COLO668 (cell line): Measurements from ENCODE around the gene SLC9A9.

Source experiments
- DNase-seq: peaks from one replicate; lab custom pipeline; 2025; ENCODE audit not compliant: unreplicated experiment; lab: John Stamatoyannopoulos, UW

The SLC9A9 gene

DNA sequence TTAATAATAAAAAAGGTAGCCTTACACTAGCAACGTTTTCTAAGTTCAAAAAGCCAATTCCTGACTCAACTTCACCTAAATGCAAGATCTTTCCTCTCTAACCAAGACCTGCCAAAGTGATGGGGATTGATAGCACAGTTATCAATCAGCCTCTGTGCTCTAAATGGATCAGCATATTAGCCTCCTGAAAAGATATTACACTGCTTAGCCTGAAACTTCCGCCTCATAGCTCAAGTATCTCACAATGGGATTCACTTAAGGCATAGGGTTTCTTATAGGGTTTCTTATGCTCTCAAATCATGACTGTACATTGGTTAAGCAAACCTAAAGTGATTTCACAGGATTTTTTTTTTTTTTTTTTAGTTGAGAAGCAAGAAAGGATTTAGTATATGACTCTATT lies 436 bp upstream of the SLC9A9 start:
- DNase-seq = no peak

DNA sequence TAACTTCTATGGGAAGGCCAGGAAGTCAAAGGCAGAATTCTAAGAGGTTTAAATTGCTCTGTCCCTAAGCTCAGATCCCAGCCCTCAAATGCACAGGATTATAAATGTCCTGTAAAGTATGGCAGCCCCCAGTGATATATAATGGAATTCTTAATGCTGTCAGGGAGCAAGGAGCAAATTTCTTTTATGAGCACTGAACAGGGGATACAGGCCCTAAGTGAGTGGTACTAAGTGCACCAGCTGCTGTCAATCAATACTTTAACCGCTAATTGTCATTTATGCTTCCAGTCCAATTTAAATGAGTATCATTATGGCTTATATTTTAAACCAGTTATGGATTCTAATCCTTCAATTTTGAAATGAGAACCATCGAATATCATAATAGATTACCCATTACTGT lies 4.7 kb downstream of the SLC9A9 start:
- DNase-seq = no peak

DNA sequence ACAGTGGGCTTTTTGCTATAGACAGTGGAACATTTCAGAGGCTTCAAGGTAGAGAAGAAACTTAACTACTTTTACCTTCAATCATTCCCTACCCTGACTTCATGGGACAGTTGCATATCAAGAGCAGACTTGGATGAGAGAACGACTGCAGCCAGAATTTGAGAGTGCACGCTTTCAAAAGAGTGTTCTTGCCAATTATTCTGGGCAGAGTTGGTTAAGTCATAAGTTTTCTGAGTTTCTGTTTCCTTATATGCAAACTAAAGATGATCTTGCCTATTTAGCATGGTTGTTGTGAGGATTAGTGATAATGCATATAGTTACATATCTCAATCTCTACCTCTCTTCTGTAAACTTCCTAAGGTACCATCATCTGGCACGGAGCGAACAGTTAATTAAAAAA lies 7.6 kb downstream of the SLC9A9 start:
- DNase-seq = no peak

DNA sequence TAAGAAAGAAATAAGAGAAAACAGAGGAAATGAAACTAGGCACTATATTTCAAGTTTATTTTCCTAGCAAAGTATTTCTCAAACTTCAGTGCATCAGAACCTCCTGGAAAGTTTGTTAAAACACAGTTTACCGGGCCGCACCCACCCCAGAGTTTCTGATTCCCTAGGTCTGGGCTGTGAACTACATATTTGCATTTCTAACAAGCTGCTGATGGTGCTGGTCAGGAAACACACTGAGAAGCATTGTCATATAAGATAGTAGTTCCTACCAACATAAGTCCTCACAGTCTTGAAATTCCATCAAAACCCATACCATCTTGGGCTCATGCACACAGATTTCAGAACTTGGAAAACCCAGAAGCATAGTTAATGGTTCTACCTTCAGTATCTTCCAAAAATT lies 8.3 kb downstream of the SLC9A9 start:
- DNase-seq = no peak

DNA sequence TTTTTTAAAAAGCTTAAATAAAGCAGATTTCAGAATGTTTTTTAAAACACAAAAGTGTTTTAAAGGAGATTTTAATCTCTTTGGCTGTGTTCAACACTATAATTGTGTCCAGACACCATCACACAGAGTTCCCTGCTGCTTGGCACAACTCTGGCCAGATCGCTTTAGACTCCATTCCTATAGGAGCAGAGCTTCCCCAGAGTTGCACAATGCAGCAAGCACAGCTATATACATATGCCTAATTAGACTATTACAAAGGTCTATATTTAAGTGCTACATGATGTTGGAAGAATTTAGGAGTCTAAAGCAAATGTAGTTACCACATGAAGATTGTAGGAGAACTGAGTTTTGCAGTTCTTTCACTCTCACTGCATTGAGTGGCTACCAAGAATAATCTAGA lies 11.2 kb downstream of the SLC9A9 start:
- no peak for DNase-seq

DNA sequence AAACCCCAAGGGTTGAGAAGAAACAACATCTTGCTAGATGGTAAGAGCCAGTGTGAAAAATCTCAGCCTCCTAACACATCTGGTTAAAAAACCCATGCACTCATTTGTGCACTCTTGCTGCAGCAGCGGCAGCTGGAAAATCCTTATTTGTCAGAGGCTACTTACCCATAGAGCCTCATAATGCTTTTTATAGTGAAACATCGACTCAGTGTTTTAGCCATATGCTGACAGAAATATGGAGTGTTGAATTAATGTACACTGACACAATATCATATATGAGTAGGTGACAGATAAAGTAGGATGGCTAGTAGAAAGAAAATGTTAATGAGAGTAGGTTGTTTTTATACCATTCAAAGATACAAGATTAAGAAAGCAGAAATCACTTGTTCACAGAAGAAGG lies 13.0 kb downstream of the SLC9A9 start:
- no peak for DNase-seq

DNA sequence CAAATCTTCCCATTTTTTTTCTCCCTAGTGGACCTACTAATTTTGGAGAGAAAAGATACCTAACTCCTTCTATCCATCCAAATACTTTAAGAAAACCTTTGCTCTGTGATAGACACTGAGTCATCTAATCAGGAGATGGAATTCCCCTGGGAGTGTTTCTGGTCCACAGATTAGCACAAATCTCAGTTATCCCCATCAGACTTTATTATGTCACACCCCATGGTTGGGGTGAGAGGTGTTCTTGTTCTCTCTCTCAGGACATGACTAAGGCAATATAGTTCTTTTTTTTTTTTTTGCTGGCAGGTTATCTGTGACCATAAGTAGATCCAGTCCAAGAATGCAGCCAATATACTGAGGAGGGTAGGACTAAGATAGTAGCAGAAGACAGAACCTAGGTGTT lies 15.8 kb downstream of the SLC9A9 start:
- DNase-seq = no peak

DNA sequence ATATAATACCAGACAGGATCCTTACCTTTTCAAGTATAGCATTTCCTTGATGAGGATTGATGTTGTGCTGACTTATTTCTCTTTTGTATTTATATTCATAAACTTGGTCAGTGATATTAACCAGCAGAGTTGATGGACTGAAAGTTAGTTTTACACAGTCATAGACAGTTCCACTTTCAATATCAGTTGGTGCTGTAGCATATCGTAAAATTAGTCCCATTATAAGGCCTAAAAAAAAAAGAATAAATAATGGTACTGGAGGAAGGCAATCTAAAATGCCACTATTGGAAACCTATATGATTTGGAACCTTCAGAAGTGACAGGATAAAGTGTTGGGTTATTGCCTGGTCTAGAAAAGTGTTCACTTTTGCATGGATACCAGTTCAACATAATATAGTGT lies 16.3 kb downstream of the SLC9A9 start:
- DNase-seq = no peak

DNA sequence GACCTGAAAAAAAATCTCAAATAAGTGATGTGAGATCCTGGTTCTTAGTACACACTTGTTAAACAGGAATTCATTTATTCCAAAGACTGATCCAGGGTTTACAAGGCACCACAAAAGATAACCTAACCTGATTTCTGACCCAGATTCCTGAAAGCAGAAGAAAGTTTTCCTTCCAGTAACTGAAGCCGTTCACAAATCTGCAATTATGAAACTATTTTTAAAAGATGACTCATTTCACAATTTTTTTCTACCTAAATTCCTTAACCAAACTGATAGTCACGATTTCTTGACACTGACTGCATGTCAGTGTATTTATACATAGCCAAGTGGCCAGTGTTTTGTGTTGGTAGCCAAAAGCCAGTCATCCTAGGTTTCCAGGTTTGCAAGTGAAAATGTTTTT lies 17.1 kb downstream of the SLC9A9 start:
- no peak for DNase-seq

DNA sequence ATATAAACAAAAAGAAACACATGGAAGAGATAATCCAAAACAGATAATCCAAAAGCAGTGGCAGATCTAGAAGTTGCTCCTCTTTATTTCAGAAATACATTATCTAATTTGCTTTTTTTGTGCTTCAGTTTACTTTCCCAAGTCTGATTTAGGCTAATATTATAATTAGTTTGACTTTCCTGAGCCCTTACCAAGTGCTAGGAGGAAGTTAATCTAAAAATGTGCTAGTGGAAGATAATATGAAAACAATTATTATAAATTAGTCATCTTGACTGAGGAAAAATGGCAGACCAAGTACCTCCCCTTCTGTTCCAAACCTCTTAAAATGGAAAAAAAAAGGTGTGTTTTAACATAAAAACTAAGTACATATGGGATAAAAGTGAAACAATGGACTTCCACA lies 17.5 kb downstream of the SLC9A9 start:
- no peak for DNase-seq

DNA sequence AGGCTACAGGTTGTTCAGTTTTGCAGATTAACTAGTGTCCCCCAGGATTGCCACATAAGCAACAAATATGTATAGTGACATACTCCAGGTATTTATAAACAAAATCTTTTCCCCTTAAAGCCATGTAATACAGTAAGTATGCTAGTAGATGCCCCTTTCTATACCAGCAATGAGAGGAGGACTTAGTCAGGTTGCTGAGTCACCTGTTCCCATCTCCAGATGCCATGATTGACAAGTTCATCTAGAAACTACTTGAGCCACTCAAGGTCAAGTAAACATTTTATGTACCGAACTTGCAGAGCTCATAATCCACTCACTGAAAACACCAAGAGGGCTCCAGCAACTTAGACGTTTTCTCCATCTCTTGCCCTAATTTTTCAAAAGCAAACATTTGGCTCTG lies 18.2 kb downstream of the SLC9A9 start:
- DNase-seq = no peak

DNA sequence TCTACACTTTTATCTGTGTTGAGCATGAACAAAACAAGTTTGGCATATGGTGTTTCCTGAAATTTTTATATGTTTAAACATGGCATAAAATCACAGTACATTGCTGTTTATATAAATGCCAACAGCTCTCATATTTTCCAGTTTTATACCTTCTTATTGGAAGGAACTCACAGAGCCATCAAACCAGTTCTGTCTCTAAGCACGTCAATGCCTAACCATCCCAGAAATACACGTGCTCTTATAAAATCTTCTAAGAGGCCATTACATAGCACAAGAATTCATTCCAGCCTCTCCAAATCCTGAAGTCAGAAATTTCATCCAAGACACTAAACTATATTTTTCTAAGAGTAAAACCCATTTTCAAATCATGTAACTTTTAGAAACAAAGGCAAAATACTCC lies 20.8 kb downstream of the SLC9A9 start:
- no peak for DNase-seq

DNA sequence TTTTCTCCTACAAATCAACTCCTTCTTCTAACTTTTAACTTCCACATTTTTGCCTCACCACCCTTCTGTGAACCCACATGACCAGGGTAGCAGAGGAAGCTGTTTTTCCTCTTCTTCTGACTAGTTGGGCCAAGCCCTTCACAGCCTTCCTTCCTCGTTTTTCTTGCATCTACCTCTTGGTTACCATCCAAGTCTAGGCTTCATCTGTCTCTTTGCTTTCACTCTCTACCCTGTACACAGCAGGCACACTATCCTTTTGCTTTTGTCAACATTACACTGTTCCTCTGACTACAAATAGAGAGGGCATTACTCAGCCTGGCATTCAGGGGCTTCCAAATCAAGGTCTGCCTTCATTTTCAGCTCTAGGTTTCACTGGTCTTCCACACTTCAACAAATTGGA lies 22.0 kb downstream of the SLC9A9 start:
- no peak for DNase-seq

DNA sequence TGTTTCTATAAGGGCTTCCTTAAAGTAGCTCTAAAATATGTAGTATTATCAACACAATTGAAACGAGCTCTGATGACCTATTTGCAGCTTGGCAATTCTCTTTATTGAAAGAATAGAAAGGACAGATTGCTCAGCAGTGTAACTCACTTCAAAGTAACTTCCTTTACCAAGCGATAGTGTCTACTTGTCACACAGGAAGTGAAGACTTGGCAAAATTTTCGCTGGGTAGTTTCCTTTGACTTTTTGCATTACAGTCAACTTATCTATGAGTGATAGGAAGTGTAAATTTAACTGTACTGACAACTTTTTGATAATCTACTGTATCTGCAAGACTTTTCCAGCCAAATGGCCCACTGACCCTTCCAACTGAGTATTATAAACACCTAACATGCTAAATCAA lies 22.8 kb downstream of the SLC9A9 start:
- DNase-seq = no peak

DNA sequence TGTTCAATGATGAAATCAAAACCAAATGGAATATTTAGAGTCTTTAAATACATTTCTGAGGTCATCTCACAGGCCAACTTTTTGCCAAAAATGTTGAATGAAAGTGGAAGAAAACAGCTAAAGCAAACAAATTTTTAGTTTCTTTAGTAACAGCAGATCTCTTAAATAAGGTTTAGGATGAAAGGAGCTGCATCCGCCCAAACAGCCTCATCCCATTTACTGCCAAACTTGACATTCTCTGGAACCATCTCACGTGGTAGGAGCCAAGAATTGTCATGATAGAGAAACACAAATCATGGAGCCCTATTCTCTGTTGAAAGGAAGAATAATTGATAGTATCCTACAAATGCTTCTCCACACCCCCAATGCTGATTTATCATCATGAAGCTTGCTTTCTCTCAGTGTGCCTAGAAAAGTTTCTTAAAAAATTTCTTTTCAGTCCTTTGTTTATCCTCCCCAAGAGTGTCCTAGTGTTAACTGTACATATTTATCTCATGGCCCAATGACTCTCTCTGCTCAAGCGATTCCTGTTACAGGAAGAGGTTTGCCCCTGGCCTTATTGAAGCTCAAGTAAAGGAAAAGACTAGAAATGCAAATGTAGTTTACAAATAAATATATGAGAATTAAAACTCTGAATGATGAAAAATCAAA lies 23.4 kb downstream of the SLC9A9 start:
- no peak for DNase-seq

DNA sequence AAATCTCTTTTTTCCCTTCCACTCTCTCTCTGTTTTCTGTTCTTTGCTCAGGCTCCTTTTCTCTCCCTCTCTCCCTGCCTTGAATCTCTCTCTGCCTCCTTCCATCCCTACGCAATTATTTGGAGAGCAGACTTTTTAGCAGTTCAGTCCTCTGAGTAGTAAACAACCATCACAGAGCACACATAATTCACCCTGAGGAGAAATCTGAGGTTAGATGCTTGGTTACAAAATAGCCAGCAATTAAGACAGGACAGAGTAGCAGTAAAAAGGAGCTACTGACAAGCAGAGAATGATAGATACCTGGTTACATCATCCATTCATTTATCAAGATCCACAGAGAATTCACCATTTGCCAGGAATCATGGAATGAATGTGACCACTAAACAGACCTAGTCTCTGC lies 25.5 kb downstream of the SLC9A9 start:
- no peak for DNase-seq

DNA sequence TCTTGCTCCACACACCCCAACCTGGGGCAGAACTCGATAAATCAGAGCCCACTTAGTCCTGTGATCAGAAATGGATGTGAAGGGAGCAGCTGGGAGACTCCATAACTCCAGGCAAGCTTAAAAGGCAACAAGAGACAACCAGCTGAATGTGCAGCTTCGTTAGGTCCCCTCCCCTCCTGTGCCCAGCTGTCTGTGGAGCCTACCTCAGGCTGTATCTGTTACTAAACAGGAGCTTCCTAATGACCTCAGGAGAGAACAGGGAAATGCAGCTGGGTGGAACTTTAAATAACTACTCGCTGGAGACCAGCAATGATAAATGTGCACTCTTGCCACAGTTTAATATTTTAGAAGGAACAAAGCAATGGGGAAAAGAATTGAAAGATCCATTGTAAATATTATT lies 25.9 kb downstream of the SLC9A9 start:
- no peak for DNase-seq

DNA sequence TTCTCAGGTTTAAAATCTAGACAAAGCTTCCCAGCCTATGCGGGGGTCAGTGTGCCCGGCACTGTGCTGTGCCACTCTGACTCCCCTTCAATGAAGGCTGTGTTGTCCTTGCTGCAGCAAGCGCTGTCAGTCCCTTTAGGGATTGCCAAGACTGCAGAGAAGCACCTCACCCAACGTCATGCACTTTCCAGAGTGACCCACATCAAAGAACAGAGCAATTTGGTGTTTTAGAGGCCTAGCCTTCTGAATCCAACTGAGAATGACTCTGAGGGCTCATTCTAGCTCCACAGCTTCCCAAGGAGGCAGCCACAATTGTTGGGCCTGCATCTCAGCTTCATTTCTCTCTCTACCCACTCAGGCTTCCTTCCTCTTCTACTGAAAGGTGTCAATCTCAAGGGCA lies 26.4 kb downstream of the SLC9A9 start:
- DNase-seq = no peak

DNA sequence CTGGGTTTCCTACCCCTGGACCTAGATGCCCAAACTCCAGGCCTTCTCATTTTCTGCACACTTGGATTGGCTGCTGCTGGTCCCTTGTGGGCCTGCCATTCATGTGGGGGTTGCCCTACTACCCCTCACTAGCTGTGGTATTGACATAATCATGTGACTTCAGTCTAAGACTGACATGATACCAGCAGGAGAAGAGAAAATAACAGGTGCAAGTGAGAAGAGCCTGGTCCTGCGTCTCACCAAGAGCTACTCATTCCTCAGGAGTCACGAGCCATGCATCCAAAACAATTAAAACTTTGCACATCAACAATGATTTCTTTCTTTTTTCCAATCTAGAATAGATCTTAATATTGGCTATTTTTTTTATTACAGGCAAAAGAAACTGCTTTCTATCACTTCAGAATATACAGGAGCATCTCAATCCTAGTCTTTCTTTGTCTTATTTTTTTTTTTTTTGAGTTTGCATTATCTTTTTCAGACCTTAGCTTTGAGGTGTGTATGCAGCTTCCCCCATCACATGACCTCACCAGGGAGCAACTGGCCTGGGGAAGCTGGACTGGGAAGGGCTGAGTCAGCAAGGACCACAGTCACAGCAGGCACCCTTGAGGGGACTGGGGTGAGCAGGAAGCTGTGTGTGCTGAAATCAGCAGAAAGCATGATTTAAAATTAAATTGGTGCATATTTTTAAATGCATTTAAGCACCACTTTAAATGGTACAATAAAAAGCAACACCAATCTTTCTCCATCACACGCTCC lies 27.6 kb downstream of the SLC9A9 start:
- DNase-seq = no peak

DNA sequence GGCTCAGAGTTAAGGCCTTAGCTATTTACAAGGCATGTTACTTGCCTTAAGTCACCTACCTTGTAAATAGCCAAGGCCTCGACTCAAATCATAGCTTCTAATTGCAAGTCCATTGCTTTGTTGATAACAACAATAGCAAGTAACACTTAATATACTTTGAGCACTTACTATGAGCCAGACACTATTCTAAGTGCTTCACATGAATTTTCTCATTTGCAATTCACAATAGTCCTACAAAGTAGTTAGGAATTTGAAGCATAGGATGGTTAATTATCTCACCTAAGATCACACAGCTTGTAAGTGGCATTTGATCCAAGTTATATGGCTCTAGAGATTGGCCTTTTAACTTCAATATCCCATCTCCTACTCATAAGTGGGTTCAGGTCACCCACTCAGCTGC lies 28.4 kb downstream of the SLC9A9 start:
- DNase-seq = no peak

DNA sequence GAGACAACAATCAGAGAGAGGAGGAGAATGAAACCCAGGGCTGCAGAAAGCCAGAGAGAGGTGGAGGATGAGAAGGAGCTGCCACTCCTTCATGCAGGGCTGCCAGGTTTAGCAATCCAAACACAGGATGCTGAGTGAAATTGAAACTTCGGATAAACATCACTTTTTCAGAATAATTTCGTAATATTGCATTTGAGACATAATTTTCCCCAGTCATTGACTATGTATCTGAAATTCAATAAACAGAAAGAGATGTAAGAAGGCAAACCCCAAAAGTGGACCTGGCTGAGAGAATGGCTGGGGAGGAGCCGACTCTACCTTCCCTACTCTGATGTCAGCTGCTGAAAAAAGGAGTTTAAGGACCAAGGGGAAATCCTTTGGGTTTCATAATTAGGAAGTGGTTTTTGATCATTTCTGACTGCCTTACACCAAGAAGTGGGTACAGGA lies 33.8 kb downstream of the SLC9A9 start:
- DNase-seq = no peak

DNA sequence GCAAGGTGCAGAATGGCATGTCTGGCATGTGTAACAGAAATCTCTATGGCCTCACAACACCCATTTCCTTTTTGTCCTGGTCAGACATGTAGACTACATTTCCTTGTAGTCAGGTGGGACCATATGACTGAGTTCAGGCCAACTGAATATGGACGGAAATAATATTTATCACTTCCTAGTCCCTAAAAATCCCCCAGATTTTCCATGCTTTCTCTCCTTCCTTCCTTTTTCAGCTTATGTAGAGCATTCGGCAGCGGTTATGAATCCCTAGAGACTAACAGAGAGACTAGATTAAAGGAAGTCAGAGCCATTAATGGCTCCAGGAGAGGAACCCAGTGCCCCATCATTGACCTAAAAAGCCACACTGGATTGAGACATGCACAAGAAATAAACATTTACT lies 35.8 kb downstream of the SLC9A9 start:
- no peak for DNase-seq

DNA sequence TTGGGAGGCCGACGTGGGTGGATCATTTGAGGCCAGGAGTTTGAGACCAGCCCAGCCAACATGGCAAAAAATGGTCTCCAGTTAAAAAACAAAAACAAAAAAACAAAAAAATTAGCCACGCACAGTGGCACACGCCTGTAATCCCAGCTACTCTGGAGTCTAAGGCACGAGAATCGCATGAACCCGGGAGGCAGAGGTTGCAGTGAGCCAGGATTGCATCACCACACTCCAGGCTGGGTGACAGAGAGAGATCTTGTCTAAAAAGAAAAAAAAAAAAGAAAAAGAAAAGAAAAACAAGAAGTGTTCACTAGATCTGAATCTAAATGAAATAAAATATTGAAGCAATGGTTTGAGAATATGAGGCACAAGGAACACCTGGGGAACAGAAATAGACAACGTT lies 36.7 kb downstream of the SLC9A9 start:
- DNase-seq = no peak
